Endodermal cell (in vitro differentiated cells): ENCODE data around the gene PRDM13. TPM values are rescaled to one million over a fixed set of nuclear protein-coding genes. Genes with fewer than 3 reads are reported as not detected.
A peak's percentile ranks its signal among the peaks of the same experiment; 100 is the strongest.

ENCODE experiments used
- DNase-seq: peaks from one replicate; pipeline ENCODE4 v3.0.0-alpha.2; 2017
- H3K27ac ChIP-seq: 2 replicates; pipeline ENCODE4 v1.5.1; 2013; ENCODE audit warnings: mild to moderate bottlenecking, low read depth, low read length, moderate library complexity
- H3K27me3 ChIP-seq: 2 replicates; pipeline ENCODE4 v1.6.1; 2013; ENCODE audit warnings: mild to moderate bottlenecking, low read length, moderate library complexity; ENCODE audit not compliant: insufficient read depth, control insufficient read depth, poor library complexity, severe bottlenecking
- H3K36me3 ChIP-seq: 2 replicates; pipeline ENCODE4 v1.7.0; 2013; ENCODE audit warnings: mild to moderate bottlenecking, low read length, moderate library complexity; ENCODE audit not compliant: control insufficient read depth, insufficient read depth
- H3K4me1 ChIP-seq: one replicate; pipeline ENCODE4 v1.7.0; 2013; ENCODE audit warnings: low read length; ENCODE audit not compliant: control insufficient read depth, insufficient read depth
- H3K4me3 ChIP-seq: 2 replicates; pipeline ENCODE4 v1.5.1; 2013; ENCODE audit warnings: mild to moderate bottlenecking, low read length, moderate library complexity
- H3K9ac ChIP-seq: 2 replicates; pipeline ENCODE4 v1.6.1; 2013; ENCODE audit warnings: mild to moderate bottlenecking, low read length, moderate library complexity; ENCODE audit not compliant: poor library complexity, severe bottlenecking; ENCODE audit errors: extremely low read depth
- H3K9me3 ChIP-seq: 2 replicates; pipeline ENCODE4 v1.6.1; 2013; ENCODE audit warnings: mild to moderate bottlenecking, low read length, moderate library complexity; ENCODE audit not compliant: control insufficient read depth
- H3K27ac Mint-ChIP-seq: 2 replicates; pipeline ENCODE4 v1.8.0; 2020; ENCODE audit warnings: mixed read lengths
- H3K27me3 Mint-ChIP-seq: 2 replicates; pipeline ENCODE4 v1.8.0; 2021; ENCODE audit warnings: mild to moderate bottlenecking, mixed read lengths; ENCODE audit not compliant: insufficient read depth
- H3K36me3 Mint-ChIP-seq: 2 replicates; pipeline ENCODE4 v1.8.0; 2020; ENCODE audit warnings: low read depth, mixed read lengths
- H3K4me1 Mint-ChIP-seq: 2 replicates; pipeline ENCODE4 v1.8.0; 2020; ENCODE audit warnings: mixed read lengths
- H3K4me3 Mint-ChIP-seq: 2 replicates; pipeline ENCODE4 v1.8.0; 2020; ENCODE audit warnings: mild to moderate bottlenecking, moderate library complexity, mixed read lengths
- H3K9me3 Mint-ChIP-seq: 2 replicates; pipeline ENCODE4 v1.8.0; 2020; ENCODE audit warnings: mild to moderate bottlenecking, mixed read lengths
- WGBS, 2 experiments: methylation state at CpG; one replicate each; pipeline versions ENCODE4 v1.1.5 to v1.1.7; 2013; ENCODE audit warnings: missing lambda C conversion rate in 2 of 2, mixed read lengths in 1 of 2; ENCODE audit not compliant: insufficient coverage in 1 of 2, insufficient read length in 1 of 2; 5-methylcytosine and 5-hydroxymethylcytosine counted together
- total RNA-seq, 2 donors: library from RNA; stranded (reverse); fragmentation: NEBNext Ultra II Directional in 1 of 2; extraction: Animal tissue kit (Norgen Biotek cat#: 25700) in 1 of 2; gene quantifications; 2 replicates in 1 of 2; 3 replicates in 1 of 2; pipeline ENCODE4 v1.2.1, GENCODE V29; 2021
- TF ChIP-seq, protein P1 (sequence below): fragments of 200-600 bp; sonication (generic); conservative IDR thresholded peaks from 2 replicates; pipeline ENCODE4 v1.5.0; 2021; ENCODE audit warnings: antibody characterized with exemption, mild to moderate bottlenecking

The PRDM13 gene
- total RNA-seq, 2 donors from 2014 or later = 0.09 TPM; not detected in 1

- Mint-ChIP-seq H3K4me3 (no peak overlapping the region), H3K27ac (no peak overlapping the region), H3K27me3 (peaks cover 99% of the 10 kb centered on the region), H3K36me3 (no peaks in the 10 kb centered on the region), H3K4me1 (peaks cover 16% of the 10 kb centered on the region), H3K9me3 (no peaks in the 10 kb centered on the region)
- H3K4me3 ChIP-seq = no peak overlapping the region
- H3K27ac ChIP-seq = no peak overlapping the region
- H3K36me3 ChIP-seq = no peaks in the 10 kb centered on the region
- 9 to 10% methylated on average over 16 to 20 of the region's 20 CpGs for WGBS, 2 experiments
- H3K4me1 ChIP-seq = peaks cover 16% of the 10 kb centered on the region
- DNase-seq = peak; percentile 84
- TF ChIP-seq, protein P1, sequence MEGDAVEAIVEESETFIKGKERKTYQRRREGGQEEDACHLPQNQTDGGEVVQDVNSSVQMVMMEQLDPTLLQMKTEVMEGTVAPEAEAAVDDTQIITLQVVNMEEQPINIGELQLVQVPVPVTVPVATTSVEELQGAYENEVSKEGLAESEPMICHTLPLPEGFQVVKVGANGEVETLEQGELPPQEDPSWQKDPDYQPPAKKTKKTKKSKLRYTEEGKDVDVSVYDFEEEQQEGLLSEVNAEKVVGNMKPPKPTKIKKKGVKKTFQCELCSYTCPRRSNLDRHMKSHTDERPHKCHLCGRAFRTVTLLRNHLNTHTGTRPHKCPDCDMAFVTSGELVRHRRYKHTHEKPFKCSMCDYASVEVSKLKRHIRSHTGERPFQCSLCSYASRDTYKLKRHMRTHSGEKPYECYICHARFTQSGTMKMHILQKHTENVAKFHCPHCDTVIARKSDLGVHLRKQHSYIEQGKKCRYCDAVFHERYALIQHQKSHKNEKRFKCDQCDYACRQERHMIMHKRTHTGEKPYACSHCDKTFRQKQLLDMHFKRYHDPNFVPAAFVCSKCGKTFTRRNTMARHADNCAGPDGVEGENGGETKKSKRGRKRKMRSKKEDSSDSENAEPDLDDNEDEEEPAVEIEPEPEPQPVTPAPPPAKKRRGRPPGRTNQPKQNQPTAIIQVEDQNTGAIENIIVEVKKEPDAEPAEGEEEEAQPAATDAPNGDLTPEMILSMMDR = peak; percentile 73
- no peak overlapping the region for H3K9ac ChIP-seq
- H3K27me3 ChIP-seq = peaks cover 100% of the 10 kb centered on the region
- no peaks in the 10 kb centered on the region for H3K9me3 ChIP-seq
Measured at GRCh38 chr6:99605074-99605734, 1.4 kb upstream of the PRDM13 start.

GRCh38 chr6:99605911-99606655 is 550 bp upstream of the PRDM13 start:
- no peaks in the 10 kb centered on the region for H3K9me3 ChIP-seq
- TF ChIP-seq, protein P1 = no peak
- Mint-ChIP-seq H3K4me1 (peaks cover 16% of the 10 kb centered on the region), H3K36me3 (no peaks in the 10 kb centered on the region), H3K9me3 (no peaks in the 10 kb centered on the region), H3K27me3 (peaks cover 99% of the 10 kb centered on the region), H3K27ac (no peak overlapping the region), H3K4me3 (no peak overlapping the region)
- no peak overlapping the region for H3K9ac ChIP-seq
- H3K4me3 ChIP-seq = no peak overlapping the region
- H3K36me3 ChIP-seq = no peaks in the 10 kb centered on the region
- WGBS, 2 experiments = 14 to 17% methylated on average over 8 to 15 of the region's 16 CpGs
- H3K27me3 ChIP-seq = peaks cover 100% of the 10 kb centered on the region
- DNase-seq = no peak
- H3K27ac ChIP-seq = no peak overlapping the region
- H3K4me1 ChIP-seq = peaks cover 16% of the 10 kb centered on the region

GRCh38 chr6:99607416-99608036 is 893 bp downstream of the PRDM13 start:
- Histone ChIP-seq H3K27ac (no peak overlapping the region), H3K4me1 (peaks cover 16% of the 10 kb centered on the region), H3K27me3 (peaks cover 100% of the 10 kb centered on the region), H3K36me3 (no peaks in the 10 kb centered on the region), H3K9ac (no peak overlapping the region), H3K4me3 (no peak overlapping the region), H3K9me3 (no peaks in the 10 kb centered on the region)
- WGBS, 2 experiments = 2 to 5% methylated on average over 8 to 34 of the region's 34 CpGs
- Mint-ChIP-seq H3K27ac (no peak overlapping the region), H3K36me3 (no peaks in the 10 kb centered on the region), H3K4me1 (peaks cover 26% of the 10 kb centered on the region), H3K4me3 (no peak overlapping the region), H3K9me3 (no peaks in the 10 kb centered on the region), H3K27me3 (peaks cover 99% of the 10 kb centered on the region)
- TF ChIP-seq, protein P1 = no peak
- DNase-seq = no peak
